Right lung (tissue), 5 donors: Measurements from ENCODE around the gene IQCC. TPM values are rescaled to one million over a fixed set of nuclear protein-coding genes. Genes with fewer than 3 reads are reported as not detected.

Source experiments
- DNase-seq, 2 donors: peaks; one replicate each; pipeline ENCODE4 v3.0.0-alpha.2; 2013
- polyA plus RNA-seq, 5 donors: library from polyadenylated mRNA; unstranded; fragments of 120-200 nt; gene quantifications; one replicate each; pipeline versions ENCODE4 v1.2.1 to v1.2.3, GENCODE V29; 2013; ENCODE audit warnings: inconsistent platforms in 1 of 5, low replicate concordance in 1 of 5; ENCODE audit not compliant: insufficient read length in 5 of 5, insufficient read depth in 1 of 5

IQCC gene
- polyA plus RNA-seq, 5 donors = 7.2 to 8.7 (median 7.8) TPM

GRCh38 chr1:32223683-32224082, 18.2 kb downstream of the IQCC start:
- no peak for DNase-seq

GRCh38 chr1:32224285-32224684, 18.8 kb downstream of the IQCC start:
- DNase-seq = no peak

GRCh38 chr1:32228771-32229170, 23.3 kb downstream of the IQCC start:
- DNase-seq = no peak

- no peak for DNase-seq
Observed at GRCh38 chr1:32231843-32232432, 26.5 kb downstream of the IQCC start.

- no peak for DNase-seq
Observed at GRCh38 chr1:32232558-32233304, 27.3 kb downstream of the IQCC start.

- no peak for DNase-seq
Observed at GRCh38 chr1:32234792-32235191, 29.3 kb downstream of the IQCC start.

DNA sequence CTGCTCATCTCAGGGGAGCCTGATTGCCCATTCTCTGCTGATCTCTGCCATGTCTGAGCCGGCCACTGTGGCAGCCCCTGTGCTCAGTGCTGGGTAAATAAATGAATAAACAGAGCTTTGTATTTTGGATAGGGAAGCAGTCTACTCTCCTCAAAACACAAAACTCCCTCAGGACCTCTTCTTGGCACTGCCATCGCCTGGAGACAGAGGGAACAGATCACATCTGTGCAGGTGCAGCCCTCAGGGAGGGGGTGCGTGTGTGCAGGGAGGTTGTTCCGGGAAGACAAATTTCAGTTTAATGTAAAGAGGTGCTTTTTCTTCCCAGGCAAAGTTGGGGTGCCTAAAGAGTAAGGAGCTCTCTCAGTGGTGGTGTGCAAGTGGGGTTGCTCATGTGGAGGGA, 33.9 kb downstream of the IQCC start:
- no peak for DNase-seq

DNA sequence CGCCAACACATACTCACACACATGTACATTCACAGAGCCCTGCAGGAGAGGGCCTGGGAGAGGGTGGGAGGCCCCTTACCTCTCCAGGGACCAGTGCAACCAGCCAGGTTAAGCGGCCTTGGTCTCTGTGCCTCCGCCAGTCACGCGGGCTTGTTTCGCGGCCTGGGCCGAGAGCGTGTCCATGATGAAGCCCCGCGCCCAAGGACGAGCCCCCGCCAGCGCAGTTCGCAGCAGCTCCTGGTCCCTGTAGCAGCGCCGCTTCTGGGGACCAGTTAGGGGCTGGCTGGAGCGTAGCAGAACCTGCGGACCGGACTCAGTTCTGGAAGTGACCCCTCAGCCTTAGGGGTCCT, 34.3 kb downstream of the IQCC start:
- no peak for DNase-seq

DNA sequence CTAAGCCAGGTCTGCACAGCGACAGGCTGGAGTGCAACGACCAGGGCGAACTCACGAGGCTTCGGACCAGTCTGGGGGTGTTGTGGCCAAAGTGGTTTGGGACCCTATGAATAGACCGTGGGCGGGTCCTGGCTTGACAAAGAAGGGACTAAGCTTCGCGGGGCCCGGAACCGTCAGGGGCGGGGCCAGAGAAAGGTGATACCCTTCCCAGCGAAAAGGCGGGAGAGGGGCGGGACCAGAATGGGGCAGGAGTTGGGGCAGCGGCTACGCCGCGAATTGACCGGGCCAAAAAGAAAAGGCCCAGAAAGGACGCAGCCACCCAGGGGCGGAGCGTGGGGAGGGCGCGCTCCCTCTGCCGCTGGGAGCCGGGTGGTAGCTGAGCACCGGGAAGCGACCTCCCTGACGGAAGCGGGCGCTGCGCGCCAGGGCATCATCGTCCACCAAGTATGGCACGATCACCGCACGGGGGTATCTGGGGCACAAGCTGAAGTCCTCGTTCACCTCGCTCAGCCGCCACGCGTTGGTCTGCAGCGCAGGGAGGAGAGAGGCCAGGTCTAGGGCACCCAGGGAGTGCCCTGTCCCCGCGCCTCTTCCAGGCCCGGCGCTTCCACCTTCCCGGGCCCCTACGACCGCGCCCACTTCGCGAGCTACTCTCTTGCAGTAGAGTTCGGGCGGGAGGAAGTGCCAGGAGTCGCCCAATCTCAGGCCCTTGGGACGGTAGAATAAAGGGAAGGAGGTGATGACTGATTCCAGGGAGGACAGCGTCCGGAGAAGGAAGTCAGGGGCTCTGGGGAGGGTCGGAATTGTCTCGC, 34.9 kb downstream of the IQCC start:
- DNase-seq = peak; percentile 71

DNA sequence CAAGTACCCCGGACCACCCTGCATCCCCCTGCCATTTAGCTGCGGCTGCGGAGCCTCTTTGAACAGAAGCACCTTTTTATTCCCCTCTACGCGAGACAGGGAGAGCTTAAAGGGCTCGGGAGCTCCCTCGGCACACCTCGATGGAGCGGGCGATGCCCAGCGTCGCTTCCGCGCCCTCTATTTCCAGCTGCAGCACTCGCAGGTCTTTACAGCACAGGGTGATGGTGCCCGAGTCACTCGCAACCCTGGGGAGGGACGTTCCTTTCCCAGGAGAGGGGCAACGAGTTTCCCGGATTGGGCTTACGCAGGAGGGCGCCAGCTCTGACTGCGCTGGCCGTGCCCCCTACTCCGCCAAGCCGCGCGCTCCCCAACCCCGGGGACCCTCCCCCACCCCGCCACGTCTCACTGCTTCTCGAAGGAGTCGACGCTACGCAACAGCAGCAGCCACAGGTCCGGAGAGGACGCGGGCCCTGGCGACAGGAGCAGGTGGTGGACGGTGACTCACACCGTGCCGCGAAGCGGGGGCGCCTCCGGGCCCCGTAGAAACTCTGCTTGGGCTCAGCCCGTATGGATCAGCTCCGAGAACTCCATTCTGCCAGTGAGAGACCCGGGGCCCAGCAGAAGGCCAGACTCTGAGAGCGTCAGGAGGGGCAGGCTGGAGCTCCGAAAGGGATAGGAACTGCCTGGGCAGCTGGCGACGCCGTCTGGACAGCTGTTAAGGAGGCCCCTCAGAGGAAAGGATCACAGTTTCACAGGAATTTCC, 35.7 kb downstream of the IQCC start:
- DNase-seq = peak; percentile 64 to 69

DNA sequence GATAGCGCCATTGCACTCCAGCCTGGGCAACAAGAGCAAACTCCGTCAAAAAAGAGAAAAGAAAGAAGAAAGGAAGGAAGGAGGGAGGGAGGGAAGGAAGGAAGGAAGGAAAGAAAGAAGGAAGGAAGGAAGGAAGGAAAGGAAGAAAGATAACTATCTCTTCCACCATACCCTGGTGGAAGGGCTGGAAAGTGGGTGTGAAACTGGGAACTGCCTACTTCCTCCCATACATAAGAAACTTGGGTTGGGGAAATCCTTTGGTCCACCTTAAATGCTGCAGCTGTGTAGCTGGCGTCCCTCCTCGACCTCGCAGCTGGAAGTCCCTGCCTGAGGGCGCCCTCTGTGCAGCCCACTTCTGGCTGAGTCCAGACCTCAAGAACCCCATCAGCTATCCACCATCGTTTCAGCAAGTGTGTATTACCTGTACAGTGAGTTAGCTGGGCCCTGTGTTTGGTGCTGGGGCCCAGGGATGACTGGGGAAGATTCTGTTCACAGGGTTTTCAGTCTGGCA, 36.9 kb downstream of the IQCC start:
- peak; percentile 50 to 59 for DNase-seq

DNA sequence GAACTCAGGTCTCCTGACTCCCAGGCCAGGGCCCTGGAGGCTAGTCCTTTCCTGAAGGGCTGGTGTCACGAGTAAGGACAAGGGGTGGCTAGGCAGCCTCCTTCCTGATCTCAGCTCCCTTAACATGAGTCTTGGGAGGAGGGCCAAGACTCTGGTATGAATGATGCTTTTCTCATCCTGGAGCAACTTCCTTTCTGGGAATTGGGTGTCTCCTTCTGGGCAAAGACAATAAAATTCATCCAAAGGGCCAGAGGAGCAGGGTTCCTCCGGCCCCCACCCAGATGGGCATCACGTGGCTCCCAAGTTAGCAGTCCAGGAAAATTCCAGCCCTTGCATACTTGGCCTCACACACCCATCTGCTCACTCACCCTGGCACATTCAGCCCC, 41.4 kb downstream of the IQCC start, which contains the start of gene FAM167B:
Gene FAM167B (plus strand): TSS at position 335 of the 386 bp plus-strand sequence. CDS start 200 bp downstream, outside the sequence.
- no peak for DNase-seq

DNA sequence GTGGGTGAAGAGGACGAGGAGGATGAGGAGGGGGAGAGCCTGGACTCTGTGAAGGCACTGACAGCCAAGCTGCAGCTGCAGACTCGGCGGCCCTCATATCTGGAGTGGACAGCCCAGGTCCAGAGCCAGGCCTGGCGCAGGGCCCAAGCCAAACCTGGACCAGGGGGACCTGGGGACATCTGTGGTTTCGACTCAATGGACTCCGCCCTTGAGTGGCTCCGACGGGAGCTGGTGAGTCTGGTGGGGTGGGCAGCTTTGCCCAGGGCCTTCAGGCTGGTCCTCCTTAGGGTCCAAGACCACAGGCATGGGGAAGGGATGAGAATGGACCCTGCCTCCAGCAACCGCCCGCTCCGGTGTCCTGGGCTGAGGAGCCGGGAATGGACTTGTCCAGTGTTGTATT, 42.0 kb downstream of the IQCC start:
- no peak for DNase-seq

DNA sequence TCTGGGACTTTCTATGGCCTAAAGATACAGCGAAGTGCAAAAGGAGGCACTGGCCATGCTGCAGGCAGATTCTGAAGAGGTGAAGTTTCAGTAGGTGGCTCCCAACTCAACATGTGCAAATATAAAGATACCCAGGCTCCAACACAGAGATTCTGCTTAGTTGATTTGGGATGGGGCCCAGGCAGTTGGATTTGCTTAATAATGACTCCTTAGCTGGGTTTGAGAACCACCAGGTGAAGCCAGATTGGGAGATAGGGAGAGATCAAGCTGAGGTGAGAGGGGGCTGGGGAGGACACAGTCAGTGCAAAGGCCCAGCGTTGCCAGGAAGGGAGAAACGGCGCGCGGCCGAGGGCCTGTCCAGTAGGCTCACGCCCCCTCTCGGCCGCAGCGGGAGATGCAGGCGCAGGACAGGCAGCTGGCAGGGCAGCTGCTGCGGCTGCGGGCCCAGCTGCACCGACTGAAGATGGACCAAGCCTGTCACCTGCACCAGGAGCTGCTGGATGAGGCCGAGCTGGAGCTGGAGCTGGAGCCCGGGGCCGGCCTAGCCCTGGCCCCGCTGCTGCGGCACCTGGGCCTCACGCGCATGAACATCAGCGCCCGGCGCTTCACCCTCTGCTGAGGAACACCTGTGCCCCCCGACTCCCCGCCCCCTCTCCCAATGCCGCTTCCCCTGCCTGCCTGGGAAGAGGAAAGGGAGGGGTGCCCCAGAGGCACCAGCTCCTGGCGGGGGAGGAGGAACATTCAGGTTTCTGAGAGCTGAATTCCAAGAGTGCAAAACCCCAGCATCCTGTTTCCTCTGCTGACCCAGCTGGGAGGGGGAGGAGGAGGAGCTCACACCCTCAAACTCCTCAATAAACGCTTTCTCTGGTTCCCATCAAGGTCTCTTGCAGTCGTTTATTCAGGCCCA, 42.8 kb downstream of the IQCC start:
- peak; percentile 38 to 42 for DNase-seq

DNA sequence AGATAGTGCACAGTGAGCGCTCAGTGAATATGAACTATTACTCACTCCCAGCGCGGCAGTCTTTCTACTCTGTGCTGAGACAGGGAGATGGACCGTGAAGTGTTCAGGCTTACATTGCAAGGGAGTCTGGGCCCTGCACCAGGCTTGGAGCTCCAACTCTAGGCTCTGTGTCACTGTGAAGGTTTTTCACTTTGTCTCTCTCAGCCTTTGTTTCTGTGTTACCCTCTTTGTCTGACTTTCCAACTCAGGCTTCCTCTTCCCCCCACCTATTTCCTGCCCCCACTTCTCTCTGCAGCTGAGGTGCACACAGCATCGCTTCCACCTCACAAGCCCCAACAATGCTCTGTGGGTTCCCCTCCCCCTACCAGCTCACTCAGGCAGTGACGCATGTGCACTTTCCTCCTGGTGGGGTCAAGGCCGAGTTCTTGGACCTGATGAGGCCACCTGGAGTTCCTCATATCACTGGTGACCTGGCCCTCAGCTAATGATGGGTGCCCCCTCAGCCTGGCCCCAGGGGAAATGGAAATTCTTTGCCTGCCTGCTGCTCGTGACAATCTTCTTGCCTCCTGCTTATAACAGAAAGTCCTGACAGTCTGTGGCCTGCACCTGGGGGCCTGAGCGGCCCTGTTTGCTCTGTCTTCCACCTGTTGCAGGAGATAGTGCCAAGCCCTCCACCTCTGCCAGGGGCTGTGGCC, 44.5 kb downstream of the IQCC start:
- peak; percentile 32 to 45 for DNase-seq

DNA sequence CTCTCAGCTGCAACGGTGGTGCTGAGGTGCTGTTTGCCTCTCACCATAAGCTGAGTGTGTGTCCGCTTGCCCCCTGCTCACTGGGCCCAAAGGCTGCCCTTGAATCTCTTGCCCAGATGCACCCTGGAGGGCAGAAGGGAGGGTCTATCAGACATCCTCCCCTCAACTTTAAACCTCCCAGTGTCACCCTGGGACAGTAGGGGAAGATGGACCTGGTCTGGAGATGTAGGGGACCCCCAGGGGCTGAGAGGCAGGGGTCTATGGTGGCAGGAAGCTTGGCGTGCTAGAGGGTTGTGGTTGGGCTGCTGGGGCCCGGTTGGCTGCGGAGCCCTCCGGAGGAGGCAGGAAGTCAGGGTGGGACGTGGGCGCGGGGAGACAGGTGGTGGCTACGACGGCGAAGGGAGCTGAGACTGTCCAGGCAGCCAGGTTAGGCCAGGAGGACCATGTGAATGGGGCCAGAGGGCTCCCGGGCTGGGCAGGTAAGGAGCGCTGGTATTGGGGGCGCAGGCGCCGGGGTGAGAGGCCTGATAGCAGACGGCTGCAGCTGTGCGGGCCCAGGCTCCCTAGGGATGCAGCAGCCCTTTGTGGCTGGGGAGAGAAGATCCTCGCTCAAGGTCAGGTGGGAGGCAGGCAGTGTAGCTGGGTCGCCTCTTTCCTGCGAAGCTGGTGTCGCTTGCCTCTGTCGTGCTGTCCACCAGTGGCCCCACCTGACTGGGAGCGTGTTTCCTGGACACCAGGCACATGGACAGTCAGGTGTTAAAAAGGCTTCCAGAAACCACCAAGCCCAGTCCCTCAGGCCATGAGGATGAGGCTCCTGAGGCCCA, 45.6 kb downstream of the IQCC start, which contains the start of gene LCK:
Gene LCK (plus strand): TSS at position 373 of the 824 bp plus-strand sequence. CDS start 23,065 bp downstream, outside the sequence.
- DNase-seq = no peak

DNA sequence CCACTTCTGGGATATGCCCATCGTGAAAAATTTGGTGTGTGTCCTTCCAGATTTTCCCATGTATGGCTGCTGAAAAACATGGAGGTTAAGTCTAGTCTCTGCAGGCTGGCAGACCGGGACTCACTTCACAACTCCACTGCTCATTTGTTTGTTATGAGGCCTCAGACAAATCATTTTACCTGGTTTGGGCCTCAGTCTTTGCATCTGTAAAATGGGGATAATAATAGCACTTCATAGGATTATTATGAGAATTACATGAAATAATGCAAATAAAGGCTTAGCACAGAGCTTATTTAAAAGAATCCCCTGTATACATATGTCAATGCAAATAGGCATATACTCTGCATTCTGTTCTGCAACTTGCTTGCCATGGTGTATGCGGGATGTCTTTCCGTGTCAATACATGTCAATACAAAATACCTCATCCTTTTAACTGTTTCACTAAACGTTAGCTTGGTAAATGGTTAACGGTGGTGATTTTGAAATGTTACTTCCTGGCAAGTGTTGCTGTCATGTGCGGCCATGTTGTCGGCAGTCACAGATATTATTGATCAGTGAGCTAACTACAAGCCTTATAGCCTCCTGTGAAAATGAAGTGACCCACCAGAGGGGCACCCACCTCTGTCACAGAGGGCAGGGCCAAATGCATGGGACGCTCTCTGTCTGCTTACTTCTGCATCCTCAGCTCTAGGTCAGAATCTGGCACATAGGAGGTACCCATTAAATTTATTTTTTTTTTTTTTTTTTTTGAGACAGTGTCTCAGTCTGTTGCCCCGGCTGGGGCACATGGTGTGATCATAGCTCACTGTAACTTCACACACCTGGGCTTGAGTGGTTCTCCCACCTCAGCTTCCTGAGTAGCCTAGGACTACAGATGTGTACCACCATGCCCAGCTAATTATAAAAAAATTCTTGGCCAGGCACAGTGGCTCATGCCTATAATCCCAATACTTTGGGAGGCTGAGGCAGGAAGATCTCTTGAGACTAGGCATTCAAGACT, 49.9 kb downstream of the IQCC start:
- DNase-seq = no peak
